K562 (cell line): Measurements from ENCODE around the gene CDC14A. TPM values are rescaled to one million over a fixed set of nuclear protein-coding genes. Genes with fewer than 3 reads are reported as not detected.

Source experiments
- ATAC-seq: fragments of 200-7000 bp; cut with Tn5 transposase; 3 replicates; pipeline ENCODE4 v1.9.1; 2020; ENCODE audit warnings: moderate library complexity
- BruUV-seq: library from RNA; stranded (reverse); fragments of 400-500 nt; replicated peaks from 2 replicates; lab custom pipeline; 2021; lab: Mats Ljungman, UMichigan
- CTCF ChIA-PET: fragments of 300-600 bp; formaldehyde crosslinking; extraction: SDS; loops from one replicate; lab custom pipeline; 2021; ENCODE audit warnings: low intra/inter-chr PET ratio; lab: Yijun Ruan, JAX
- POLR2A ChIA-PET: fragments of 300-600, 350-650 bp; sonication (Branson Sonifier 250); formaldehyde crosslinking; extraction: SDS; loops from one replicate; lab custom pipeline; 2021; ENCODE audit warnings: antibody characterized with exemption, inconsistent platforms; lab: Yijun Ruan, JAX
- DNase-seq, 4 experiments: peaks; one replicate each; pipeline versions ENCODE4 v3.0.0 to v3.0.0-alpha.2; 2011 to 2018; ENCODE audit warnings: low spot score in 3 of 4, mixed read lengths in 3 of 4; ENCODE audit errors: extremely low read depth in 1 of 4
- FAIRE-seq: peaks from 2 replicates; lab custom pipeline; 2011; peaks lifted over from hg19 to GRCh38; lab: Jason Lieb, UNC
- H2AFZ ChIP-seq: 2 replicates; pipeline ENCODE4 v1.6.0; 2011; ENCODE audit warnings: low read depth, low read length, control low read depth, inconsistent platforms
- H3K27ac ChIP-seq: fragments of 200-600 bp; 3 replicates; pipeline ENCODE4 v1.8.0; 2011; ENCODE audit warnings: low read depth, mild to moderate bottlenecking, control low read depth, inconsistent platforms, low read length, moderate library complexity, mixed read lengths; ENCODE audit errors: extremely low read depth
- H3K27me3 ChIP-seq, 2 experiments: fragments of 300-600 bp in 1 of 2; 2 replicates in 1 of 2; 3 replicates in 1 of 2; pipeline versions ENCODE4 v1.6.0 to v1.8.0; 2011; ENCODE audit warnings: inconsistent platforms in 2 of 2, low read length in 2 of 2, mild to moderate bottlenecking in 1 of 2, mixed read lengths in 1 of 2, moderate library complexity in 1 of 2; ENCODE audit not compliant: control insufficient read depth in 2 of 2, insufficient read depth in 2 of 2
- H3K36me3 ChIP-seq: fragments of 300-600 bp; 3 replicates; pipeline ENCODE4 v1.8.0; 2011; ENCODE audit warnings: mild to moderate bottlenecking, low read length, inconsistent platforms; ENCODE audit not compliant: control insufficient read depth, insufficient read depth
- H3K4me1 ChIP-seq, 2 experiments: fragments of 200-600 bp in 1 of 2; replicated peaks in 1 of 2; 2 replicates in 1 of 2; 3 replicates in 1 of 2; pipeline versions ENCODE4 v1.5.1 to v1.8.0; 2011; ENCODE audit warnings: inconsistent platforms in 2 of 2, low read length in 2 of 2, mild to moderate bottlenecking in 1 of 2, mixed read lengths in 1 of 2, moderate library complexity in 1 of 2; ENCODE audit not compliant: control insufficient read depth in 2 of 2, insufficient read depth in 2 of 2
- H3K4me2 ChIP-seq: 2 replicates; pipeline ENCODE4 v1.6.1; 2011; ENCODE audit warnings: low read length, control low read depth, inconsistent platforms, mixed read lengths; ENCODE audit not compliant: insufficient read depth
- H3K4me3 ChIP-seq: fragments of 200-600 bp; sonication (generic), shearing (Covaris generic); 2 replicates; pipeline ENCODE4 v1.5.1; 2016; ENCODE audit warnings: control low read depth, inconsistent platforms
- H3K79me2 ChIP-seq: fragments of 200-600 bp; 3 replicates; pipeline ENCODE4 v1.8.0; 2011; ENCODE audit warnings: low read length, inconsistent platforms; ENCODE audit not compliant: control insufficient read depth, insufficient read depth
- H3K9ac ChIP-seq, 2 experiments: 2 replicates each; pipeline versions ENCODE4 v1.6.0 to v1.6.1; 2011; ENCODE audit warnings: low read depth in 2 of 2, low read length in 2 of 2, control low read depth in 1 of 2, inconsistent platforms in 1 of 2, mild to moderate bottlenecking in 1 of 2, mixed read lengths in 1 of 2; ENCODE audit not compliant: insufficient read depth in 1 of 2
- H3K9me1 ChIP-seq: one replicate; pipeline ENCODE4 v1.6.0; 2011; ENCODE audit warnings: inconsistent platforms, mild to moderate bottlenecking, low read length, moderate library complexity; ENCODE audit not compliant: control insufficient read depth, insufficient read depth
- H3K9me3 ChIP-seq: replicated peaks from 2 replicates; pipeline ENCODE4 v1.5.1; 2011; ENCODE audit warnings: low read depth, low read length, inconsistent platforms; ENCODE audit not compliant: control insufficient read depth, insufficient read depth
- H4K20me1 ChIP-seq: replicated peaks from 2 replicates; pipeline ENCODE4 v1.6.1; 2011; ENCODE audit warnings: low read length, inconsistent platforms, mixed read lengths; ENCODE audit not compliant: control insufficient read depth, insufficient read depth
- GABPB2 ChIP-seq: fragments of 250-450 bp; sonication (Bioruptor Pico); conservative IDR thresholded peaks from 2 replicates; pipeline ENCODE4 v1.5.1; 2021; ENCODE audit warnings: mild to moderate bottlenecking
- GTF2B ChIP-seq: IDR thresholded peaks from 2 replicates; pipeline ENCODE4 v1.6.1; 2011; ENCODE audit not compliant: insufficient read length; ENCODE audit errors: extremely low read depth
- HMG20A ChIP-seq: fragments of 450-650 bp; formaldehyde crosslinking; conservative IDR thresholded peaks from 2 replicates; pipeline ENCODE4 v1.4.0; 2020; ENCODE audit warnings: mild to moderate bottlenecking, mixed read lengths
- NBN ChIP-seq: fragments of 450-650 bp; IDR thresholded peaks from 2 replicates; pipeline ENCODE4 v1.6.1; 2016; ENCODE audit warnings: low read depth, mild to moderate bottlenecking
- NR3C1 ChIP-seq: sonication (generic); formaldehyde crosslinking; IDR thresholded peaks from 2 replicates; pipeline ENCODE4 v1.8.1; 2022; ENCODE audit warnings: missing genetic modification reagents
- RBM25 ChIP-seq: fragments of 200-400 bp; formaldehyde crosslinking; IDR thresholded peaks from 2 replicates; pipeline ENCODE4 v1.6.1; 2018; ENCODE audit warnings: low read length, low read depth, moderate library complexity; ENCODE audit not compliant: severe bottlenecking
- RFX5 ChIP-seq: IDR thresholded peaks from 2 replicates; pipeline ENCODE4 v1.6.1; 2011; ENCODE audit warnings: low read depth, mild to moderate bottlenecking, improper control_type of control experiment, low read length
- TAF9B ChIP-seq: fragments of 450-650 bp; IDR thresholded peaks from 2 replicates; pipeline ENCODE4 v1.6.1; 2018; ENCODE audit warnings: mild to moderate bottlenecking; ENCODE audit not compliant: partially characterized antibody
- TEAD2 ChIP-seq: fragments of 450-650 bp; IDR thresholded peaks from 2 replicates; pipeline ENCODE4 v1.6.1; 2016; ENCODE audit warnings: missing genetic modification characterization, control low read depth, missing compliant biosample characterization
- THRAP3 ChIP-seq: fragments of 450-650 bp; IDR thresholded peaks from 2 replicates; pipeline ENCODE4 v1.6.1; 2016; ENCODE audit warnings: mild to moderate bottlenecking, inconsistent platforms, borderline replicate concordance
- ZNF212 ChIP-seq: fragments of 450-650 bp; formaldehyde crosslinking; IDR thresholded peaks from 2 replicates; pipeline ENCODE4 v1.4.0; 2020; ENCODE audit warnings: mild to moderate bottlenecking
- ZNF311 ChIP-seq: fragments of 250-450 bp; sonication (Bioruptor Pico); IDR thresholded peaks from 2 replicates; pipeline ENCODE4 v1.4.0; 2020; ENCODE audit warnings: mild to moderate bottlenecking, moderate library complexity
- ZNF764 ChIP-seq: fragments of 250-450 bp; sonication (Bioruptor Pico); IDR thresholded peaks from 2 replicates; pipeline ENCODE4 v1.4.0; 2020; ENCODE audit warnings: low read depth, mild to moderate bottlenecking, moderate library complexity
- WGBS: fragments of 100-300 bp; shearing (Covaris generic); methylation state at CpG from one replicate; pipeline ENCODE4 v1.1.6; 2016; ENCODE audit warnings: low coverage, mixed read lengths; ENCODE audit not compliant: insufficient coverage; ENCODE audit errors: missing lambda C conversion rate; 5-methylcytosine and 5-hydroxymethylcytosine counted together
- in situ Hi-C: fragments of 300-500 bp; cut with MboI; formaldehyde crosslinking; loops from 4 replicates; pipeline ENCODE4 v1.15.0; 2018; ENCODE audit warnings: inconsistent platforms, mixed read lengths
- intact Hi-C: fragments of 100-400 bp; cut with micrococcal nuclease; formaldehyde crosslinking; loops from 2 replicates; pipeline ENCODE4 v1.14.2; 2022
- polyA plus RNA-seq, 8 experiments: library from polyadenylated mRNA; depleted of rRNA in 4 of 8; stranded (reverse) in 5 of 8; unstranded in 3 of 8; fragments of >200 nt; fragmentation: Nextera tagmentation in 2 of 8; fragmentation: Illumina TruSeq in 1 of 8; extraction: Ambion mirVana in 2 of 8; extraction: Trizol in 1 of 8; gene quantifications; 2 replicates each; pipeline versions ENCODE4 v1.2.1 to v1.2.3, GENCODE V29; 2011 to 2014; ENCODE audit warnings: inconsistent platforms in 1 of 8, missing spikeins in 1 of 8
- total RNA-seq, 7 experiments: library from RNA; depleted of rRNA in 6 of 7; stranded (reverse); fragments of >200 nt in 6 of 7; fragmentation: Illumina TruSeq in 2 of 7; extraction: Trizol in 2 of 7; gene quantifications; 2 replicates each; pipeline versions ENCODE4 v1.2.1 to v1.2.3, GENCODE V29; 2011 to 2021; ENCODE audit warnings: low replicate concordance in 1 of 7
- TF ChIP-seq, protein P1 (sequence below): fragments of 250-450 bp; sonication (Bioruptor Pico); IDR thresholded peaks from 2 replicates; pipeline ENCODE4 v1.4.0; 2020; ENCODE audit warnings: mild to moderate bottlenecking, moderate library complexity, borderline replicate concordance

CDC14A gene
- total and polyA plus RNA-seq, 9 of the 15 experiments (the other 6 are each of a cell fraction or from before 2014, with no cell fraction given): 17.0 to 74.3 (median 33.4) TPM

- Histone ChIP-seq H3K9me1 (no peaks in the 10 kb centered on the region), H3K27me3 (no peaks in the 10 kb centered on the region; a peak in 2 of 5 replicates), H2AFZ (no peak overlapping the region), H3K4me1 (no peaks in the 10 kb centered on the region; a peak in 1 of 5 replicates), H3K27ac (no peak overlapping the region), H3K36me3 (peaks cover 4% of the 10 kb centered on the region; the same call in 2 of the 3 replicates), H4K20me1 (no peaks in the 10 kb centered on the region), H3K4me3 (no peak overlapping the region), H3K79me2 (no peaks in the 10 kb centered on the region), H3K9ac (no peak overlapping the region), H3K9me3 (no peaks in the 10 kb centered on the region), H3K4me2 (no peak overlapping the region)
- FAIRE-seq (no peak), DNase-seq (no peak), ATAC-seq (no peak)
- in situ Hi-C loops (no loop called here), intact Hi-C loops (no loop called here)
- BruUV-seq: no TSS peak
- 55% methylated on average over 4 of the region's 4 CpGs for WGBS
- ChIA-PET CTCF (no interaction called here), POLR2A (interaction anchor here (1.0 to 1.6 kb wide), 2 partner anchors 11 to 13 kb away, joined by 3 to 4 read pairs; partner anchors contain the start of gene GPR88)
- TF ChIP-seq ZNF311: no peak
- TF ChIP-seq RFX5: no peak
- TF ChIP-seq, protein P1, sequence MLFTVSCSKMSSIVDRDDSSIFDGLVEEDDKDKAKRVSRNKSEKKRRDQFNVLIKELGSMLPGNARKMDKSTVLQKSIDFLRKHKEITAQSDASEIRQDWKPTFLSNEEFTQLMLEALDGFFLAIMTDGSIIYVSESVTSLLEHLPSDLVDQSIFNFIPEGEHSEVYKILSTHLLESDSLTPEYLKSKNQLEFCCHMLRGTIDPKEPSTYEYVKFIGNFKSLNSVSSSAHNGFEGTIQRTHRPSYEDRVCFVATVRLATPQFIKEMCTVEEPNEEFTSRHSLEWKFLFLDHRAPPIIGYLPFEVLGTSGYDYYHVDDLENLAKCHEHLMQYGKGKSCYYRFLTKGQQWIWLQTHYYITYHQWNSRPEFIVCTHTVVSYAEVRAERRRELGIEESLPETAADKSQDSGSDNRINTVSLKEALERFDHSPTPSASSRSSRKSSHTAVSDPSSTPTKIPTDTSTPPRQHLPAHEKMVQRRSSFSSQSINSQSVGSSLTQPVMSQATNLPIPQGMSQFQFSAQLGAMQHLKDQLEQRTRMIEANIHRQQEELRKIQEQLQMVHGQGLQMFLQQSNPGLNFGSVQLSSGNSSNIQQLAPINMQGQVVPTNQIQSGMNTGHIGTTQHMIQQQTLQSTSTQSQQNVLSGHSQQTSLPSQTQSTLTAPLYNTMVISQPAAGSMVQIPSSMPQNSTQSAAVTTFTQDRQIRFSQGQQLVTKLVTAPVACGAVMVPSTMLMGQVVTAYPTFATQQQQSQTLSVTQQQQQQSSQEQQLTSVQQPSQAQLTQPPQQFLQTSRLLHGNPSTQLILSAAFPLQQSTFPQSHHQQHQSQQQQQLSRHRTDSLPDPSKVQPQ: no peak
- no peak for TF ChIP-seq TEAD2
- TF ChIP-seq ZNF764: no peak
- TF ChIP-seq ZNF212 (CRISPR knock-in tag): no peak
- TF ChIP-seq TAF9B: no peak
- TF ChIP-seq RBM25: no peak
- no peak for TF ChIP-seq NR3C1
- no peak for TF ChIP-seq THRAP3
- no peak for TF ChIP-seq GABPB2 (CRISPR knock-in tag)
- no peak for TF ChIP-seq GTF2B
- no peak for TF ChIP-seq NBN
- no peak for TF ChIP-seq HMG20A (CRISPR knock-in tag)
These were observed 172.0 kb downstream of the CDC14A start for GRCh38 chr1:100524355-100524754.
